ENCODE results near the gene PRCC. TPM values are rescaled to one million over a fixed set of nuclear protein-coding genes. Genes with fewer than 3 reads are reported as not detected.

PRCC gene, protein sequence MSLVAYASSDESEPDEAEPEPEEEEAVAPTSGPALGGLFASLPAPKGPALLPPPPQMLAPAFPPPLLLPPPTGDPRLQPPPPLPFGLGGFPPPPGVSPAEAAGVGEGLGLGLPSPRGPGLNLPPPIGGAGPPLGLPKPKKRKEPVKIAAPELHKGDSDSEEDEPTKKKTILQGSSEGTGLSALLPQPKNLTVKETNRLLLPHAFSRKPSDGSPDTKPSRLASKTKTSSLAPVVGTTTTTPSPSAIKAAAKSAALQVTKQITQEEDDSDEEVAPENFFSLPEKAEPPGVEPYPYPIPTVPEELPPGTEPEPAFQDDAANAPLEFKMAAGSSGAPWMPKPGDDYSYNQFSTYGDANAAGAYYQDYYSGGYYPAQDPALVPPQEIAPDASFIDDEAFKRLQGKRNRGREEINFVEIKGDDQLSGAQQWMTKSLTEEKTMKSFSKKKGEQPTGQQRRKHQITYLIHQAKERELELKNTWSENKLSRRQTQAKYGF
- 70.9 TPM for total RNA-seq

DNA sequence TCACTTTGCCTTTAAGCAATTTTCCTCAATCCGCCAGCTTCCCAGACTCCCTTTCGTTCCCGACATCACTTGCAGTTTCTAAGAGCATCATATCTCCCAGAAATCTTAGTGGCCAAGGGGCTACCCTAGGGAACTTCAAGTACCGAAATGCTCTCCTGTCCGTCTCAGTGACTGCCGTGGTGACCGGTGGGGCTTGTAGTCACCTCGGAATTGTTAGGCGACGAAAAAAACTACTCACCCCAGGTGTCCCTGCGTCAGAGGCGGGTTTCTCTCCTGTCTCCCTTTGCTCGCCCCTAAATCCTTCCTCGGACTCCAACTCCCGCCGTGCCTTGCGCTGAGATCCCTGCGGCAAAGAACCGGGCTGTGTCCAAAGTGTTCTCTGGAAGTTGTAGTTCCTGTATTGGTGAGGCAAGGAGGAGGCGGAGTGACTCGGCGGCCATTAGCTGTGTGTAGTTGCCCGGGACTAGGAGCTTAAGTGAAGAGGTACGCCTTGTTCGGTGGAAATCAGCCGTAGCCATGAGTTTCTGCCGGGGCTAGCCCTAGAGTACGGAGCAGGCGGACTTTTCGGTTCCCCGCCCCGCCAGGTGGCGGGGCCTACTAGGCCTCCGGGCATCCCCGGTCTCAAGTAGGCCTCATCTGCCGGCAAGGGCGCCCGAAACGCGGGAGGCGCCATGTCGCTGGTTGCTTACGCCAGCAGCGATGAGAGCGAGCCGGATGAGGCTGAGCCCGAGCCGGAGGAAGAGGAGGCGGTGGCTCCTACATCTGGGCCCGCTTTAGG, at the start of gene PRCC:
TSS of gene PRCC (plus strand) at position 435 of the 778 bp plus-strand sequence. CDS start at position 672, 237 bp downstream.
- peak; percentile 98 for DNase-seq (ENCODE audit: low spot score)

DNA sequence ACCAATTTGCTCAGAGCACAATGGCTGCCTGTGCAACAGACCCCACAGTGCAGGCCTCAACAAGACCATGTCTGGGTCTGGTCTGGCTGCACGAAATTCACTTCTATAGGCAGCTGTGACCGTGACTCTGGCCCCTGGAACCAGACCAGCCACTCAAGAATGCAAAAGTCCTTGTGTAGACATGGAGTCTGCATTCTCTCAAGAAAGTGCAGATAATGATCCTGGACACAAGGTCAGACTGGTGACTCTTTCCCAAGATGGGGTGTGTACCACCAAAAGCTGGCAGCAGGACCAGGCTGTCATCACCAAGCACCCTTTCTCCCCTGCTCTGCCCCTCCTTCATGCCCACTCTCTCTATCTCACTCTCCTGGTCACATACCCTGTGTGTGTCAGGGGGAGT, 46.2 kb upstream of the PRCC start:
- no peak for DNase-seq (ENCODE audit: low spot score)

DNA sequence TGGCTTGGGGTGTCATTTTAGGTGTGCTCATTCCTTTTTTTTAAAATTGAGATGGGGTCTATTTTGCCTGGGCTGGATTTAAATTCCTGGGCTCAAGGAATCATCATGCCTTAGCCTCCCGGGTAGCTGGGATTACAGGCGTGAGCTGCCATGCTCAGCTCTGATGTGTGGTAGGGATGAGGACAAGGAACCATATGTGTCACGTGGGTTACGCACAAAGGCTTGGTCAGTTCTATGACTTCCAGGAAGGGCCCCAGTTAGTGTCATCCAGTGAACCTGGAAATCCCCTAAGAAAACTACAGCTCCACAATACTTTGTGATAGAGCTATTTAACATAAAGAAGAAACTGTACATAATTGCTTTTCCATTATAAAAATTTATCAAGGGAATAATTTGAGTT, 45.8 kb upstream of the PRCC start:
- DNase-seq (ENCODE audit: low spot score), result no peak

DNA sequence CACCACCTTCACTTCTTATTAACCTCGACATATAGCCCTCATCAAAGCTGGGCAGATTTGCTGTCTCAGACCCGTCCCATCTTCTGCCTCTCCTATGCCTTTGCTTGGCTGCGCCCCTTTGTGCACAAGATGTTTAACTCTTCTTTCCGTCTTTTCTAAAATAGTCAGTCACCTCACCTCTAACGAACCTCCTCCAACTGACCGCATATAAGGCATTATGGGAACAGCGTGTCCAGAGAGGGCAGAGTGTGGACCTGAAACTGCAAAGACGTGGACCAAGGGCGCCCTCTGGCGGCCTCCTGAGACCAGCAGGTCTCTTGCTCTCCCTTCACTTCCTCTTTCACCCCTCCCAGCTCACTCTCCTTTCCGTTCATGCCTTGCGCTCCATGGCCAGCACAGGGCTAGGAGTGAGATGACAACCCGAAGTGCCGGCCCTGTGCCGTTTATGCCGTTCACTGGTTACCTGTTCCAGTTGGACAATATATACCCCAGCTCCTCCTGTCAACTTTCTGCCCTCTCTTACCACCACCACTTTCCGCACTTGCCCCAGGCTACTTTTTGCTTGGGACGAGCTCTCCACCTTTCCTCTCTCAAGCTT, 41.6 kb upstream of the PRCC start:
- peak; percentile 90 for DNase-seq (ENCODE audit: low spot score)

DNA sequence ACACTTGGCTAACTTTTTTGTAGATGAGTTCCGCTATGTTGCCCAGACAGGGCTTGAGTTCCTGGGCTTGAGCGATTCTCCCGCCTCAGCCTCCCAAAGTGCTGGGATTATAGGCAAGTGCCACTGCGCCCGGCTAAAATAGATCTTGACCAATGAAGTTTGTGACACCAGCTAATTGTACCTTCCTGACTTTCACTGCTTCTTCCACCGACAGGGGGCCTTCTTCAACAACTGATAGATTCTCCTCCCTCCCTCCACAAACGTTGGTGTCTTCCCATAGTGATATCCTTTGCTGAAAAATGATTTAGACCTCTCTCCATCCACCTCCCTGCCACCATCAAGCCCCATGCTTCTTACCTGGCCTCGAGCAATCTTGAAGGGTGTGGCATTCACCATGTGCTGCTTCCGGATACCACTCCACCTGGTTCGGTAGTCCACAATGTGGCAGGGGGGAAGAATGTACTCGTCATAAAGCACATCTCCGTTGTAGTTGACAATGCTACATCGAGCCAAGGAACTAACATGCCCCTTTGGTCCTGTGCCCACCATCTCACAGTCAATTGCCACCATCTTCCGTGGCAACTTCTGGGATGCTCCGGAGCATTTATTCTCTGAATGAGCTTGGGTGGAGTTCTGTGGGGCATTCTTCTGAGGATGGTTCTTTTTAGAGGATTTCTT, 40.6 kb upstream of the PRCC start:
- no peak for DNase-seq (ENCODE audit: low spot score)

DNA sequence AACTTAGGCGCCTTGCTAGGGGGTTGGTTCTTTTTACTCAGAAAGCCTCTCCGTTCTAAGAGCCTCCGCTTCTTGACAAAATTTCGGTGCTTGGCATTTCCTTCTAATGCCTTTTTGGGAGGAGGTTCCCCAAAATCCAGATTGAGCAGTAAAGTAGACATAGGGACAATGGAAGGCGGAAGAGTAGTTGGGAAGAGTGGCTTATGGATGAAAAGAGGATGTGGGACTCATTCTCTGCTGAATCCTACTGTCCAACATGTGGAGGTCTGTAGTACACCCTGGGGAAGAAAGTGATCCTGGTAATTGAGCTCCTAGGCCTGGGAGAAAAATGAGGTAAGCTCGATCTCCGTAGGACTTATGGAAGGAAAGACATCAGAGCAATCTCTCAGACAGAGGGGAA, 39.8 kb upstream of the PRCC start:
- no peak for DNase-seq (ENCODE audit: low spot score)

DNA sequence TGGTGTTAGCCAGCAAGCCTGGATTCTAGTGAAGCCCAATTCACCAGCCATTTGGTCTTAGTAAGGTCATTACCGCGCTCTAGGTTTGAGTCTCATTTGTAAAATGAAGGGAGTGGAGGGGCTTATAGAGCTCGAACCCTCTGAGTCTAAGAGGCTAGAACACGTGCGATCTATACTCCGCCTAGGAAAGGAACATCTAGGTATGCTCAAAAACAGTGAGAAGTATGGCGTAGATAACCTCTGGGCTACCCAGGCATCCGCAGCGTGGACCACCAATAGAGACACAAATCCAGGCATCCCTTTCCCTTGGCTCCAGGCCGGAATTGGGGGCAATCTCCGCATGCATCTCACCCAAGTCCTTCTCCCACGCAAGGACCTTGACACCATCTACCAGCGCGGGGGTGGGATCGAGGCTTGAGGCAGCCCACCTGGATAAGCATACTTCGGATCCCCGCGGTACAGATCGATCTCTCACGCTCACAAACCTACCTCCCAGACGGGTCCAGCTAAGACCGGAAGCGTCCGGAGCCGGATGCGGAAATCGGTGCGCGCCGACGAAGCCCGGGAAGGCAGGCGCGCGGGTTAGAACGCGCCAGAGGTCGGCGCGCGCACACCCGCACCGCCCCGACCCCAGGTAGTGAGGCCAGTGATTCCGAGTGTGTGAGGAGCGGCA, 39.3 kb upstream of the PRCC start, which contains the start of gene METTL25B:
TSS of gene METTL25B (plus strand) at position 544 of the 673 bp plus-strand sequence. CDS start 636 bp downstream, outside the sequence.
- peak; percentile 90 for DNase-seq (ENCODE audit: low spot score)

DNA sequence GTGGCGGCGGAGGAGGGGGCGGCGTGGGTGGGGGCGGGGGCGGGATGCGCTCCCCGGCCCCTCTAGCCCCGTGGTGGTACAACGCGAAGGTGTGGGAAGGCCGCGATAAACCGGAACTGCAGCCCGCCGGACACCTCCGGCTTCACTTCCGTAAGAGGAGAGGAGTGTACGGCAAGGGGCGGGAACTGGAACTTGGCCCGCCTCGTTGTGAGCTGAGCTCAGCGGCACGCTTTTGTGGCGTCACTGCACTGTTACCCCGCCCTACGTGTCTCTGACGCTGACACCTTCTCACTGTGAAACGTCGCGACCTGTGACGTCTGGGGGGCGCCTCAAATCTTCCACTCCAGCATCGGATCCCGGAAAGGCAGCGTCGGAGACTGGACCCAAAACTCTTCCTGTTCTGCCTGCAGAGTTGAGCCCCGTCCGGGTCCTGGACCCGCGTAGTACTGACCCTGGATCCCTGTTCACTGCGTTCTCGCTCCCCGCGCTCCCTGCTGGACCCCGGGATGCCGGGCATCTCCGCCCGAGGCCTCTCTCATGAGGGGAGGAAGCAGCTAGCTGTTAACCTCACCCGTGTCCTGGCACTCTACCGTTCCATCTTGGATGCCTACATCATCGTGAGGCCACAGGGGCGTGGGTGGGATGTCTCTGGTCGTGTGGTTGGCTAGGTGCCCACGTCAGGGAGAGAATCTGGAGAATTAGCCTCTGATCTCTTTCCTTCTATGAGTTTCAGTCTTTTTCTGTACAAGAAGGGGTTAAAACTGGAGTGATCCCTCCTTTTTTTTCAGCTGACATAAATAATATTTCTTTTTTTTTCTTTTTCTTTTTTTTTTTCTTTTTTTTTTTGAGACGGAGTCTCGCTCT, 38.5 kb upstream of the PRCC start, which contains the start of gene ISG20L2:
TSS of gene ISG20L2 (minus strand) at position 168 of the 864 bp plus-strand sequence. CDS start 1,114 bp downstream, outside the sequence.
- peak; percentile 97 for DNase-seq (ENCODE audit: low spot score)

DNA sequence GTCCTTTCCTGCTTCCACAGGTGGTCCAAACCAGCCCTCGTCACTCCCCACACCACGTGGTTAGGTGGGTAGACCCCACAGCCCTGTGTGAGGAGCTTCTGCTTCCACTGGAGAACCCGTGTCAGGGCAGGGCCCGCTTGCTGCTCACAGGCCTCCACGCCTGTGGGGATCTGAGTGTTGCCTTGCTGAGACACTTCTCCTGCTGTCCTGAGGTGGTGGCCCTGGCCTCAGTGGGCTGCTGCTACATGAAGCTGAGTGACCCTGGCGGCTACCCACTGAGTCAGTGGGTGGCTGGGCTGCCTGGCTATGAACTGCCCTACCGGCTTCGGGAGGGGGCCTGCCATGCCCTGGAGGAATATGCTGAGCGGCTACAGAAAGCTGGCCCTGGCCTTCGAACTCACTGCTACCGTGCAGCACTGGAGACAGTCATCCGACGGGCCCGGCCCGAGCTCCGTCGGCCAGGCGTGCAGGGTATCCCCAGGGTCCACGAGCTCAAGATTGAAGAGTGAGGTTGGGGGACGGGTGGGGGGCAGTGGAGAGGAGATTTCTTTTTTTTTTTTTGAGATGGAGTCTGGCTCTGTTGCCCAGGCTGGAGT, 33.2 kb upstream of the PRCC start:
- DNase-seq (ENCODE audit: low spot score), result no peak

DNA sequence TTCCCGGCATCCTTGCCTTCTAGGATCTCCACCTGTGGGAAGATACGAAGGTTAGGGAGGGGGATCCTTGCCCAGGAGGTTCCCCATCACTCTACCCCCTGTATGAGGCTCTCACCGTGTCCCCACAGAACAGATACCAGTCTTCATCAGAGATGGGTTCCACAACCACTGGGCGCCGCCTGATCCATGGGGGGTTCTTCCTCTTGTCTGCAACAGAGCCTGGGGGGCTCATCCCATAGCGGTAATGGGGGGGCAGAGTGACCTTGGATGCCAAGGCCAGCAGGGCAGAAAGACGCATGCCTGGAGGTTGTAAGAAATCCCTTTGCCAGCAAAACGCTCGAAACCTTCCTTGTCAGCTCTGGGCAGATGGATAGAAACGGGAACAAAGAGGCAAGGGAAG, 28.9 kb upstream of the PRCC start:
- DNase-seq (ENCODE audit: low spot score), result no peak

DNA sequence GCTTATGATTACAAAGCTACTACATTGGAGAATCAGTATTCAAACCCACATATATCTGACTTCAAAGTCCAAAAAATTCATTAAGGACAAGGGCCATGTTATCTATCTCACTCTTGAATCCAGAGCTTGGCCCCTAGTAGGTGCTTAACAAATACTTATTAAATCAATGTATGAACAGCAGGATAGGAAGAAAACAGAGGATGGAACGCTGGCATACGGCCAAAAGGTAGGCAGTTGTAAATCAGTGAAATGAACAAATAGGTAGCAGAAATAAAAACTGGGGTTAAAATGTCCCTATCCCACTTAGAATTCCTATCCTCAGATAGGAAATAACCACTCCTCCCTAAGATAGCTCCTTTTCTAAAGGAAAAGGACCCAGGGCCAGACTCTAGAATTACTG, 28.4 kb upstream of the PRCC start:
- no peak for DNase-seq (ENCODE audit: low spot score)

DNA sequence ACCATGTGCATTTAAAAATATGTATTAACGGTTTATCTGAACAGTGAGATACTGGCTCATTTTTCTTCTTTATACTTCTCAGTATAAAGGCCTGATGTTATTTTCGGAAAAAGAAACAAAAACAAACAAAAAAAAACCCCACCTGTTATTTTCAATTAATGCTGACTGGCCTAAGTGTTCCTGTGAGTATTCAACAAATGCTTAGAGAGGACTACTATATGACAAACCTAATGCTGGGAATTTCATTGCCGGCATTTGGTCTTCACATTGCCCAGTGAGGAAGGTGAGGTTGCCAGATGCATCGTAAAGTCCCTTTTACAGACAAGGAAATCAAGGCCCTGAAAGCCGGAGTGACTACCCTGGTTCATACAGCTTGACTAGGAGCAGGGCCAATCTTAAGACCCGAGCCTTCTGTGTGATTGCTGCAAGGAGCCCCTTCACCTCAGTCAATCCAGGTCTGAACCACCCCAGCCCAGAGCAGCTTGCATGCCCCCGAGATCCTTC, 27.0 kb upstream of the PRCC start:
- no peak for DNase-seq (ENCODE audit: low spot score)

DNA sequence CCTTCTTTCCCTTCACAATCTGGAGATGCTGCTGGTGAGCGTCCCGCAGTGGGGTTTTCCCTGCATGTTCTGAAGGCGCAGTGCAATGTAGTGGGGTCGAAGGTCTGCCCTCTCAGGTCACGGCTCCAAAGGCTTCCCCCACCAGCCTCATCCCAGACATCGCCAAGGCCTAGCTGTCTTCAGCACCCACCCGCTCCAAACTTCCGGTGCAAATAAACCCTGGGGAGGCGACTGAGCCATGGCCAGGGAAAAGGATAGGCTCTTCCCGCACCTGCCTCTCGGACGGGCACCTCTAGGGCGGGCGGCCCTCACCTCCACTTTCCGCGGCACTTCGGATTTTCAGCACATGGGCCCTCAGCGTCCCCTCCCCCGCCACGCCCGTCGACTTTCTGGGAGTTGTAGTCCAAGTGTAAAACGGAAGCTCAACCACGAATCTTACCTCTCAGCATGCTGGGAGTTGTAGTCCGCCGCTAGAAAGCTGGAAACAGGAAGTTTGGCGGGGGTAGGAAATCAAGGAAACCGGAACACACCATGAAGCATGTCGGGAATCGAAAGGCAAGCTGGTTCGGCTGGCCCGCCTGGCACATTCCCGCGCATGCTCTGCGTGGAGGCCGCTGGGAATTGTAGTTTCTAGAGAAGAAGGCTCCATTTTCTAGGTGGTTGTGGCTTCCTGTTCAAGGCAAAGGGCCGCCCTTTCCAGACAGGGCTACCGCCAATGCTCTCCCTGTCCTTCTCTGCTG, 26.4 kb upstream of the PRCC start, which contains the start of gene MRPL24:
TSS of gene MRPL24 (minus strand) at position 348 of the 740 bp plus-strand sequence. CDS start 2,384 bp downstream, outside the sequence.
- peak; percentile 98 for DNase-seq (ENCODE audit: low spot score)

DNA sequence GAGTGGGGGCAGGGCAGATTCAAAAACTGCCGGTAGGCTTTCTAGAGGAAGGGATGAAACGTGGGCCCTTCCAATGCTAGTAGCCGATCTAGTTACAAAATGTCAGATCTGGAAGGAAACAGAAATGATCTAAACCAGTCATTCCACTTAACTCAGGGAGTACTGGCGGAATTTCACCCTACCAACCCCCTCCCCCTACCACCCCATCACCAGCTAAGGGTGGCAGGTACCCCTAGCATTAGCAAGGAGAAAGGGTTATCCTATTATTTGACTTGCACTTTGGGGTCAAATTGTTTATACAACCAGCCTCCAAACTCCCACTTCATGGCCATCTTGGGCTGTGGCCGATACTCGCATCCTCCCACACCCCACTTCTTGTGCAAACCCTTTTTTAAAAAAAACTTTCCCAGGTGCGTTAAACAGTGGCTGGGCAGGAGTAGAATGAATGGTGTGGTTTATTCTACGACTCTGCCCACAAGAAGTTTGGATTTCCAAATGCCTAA, 25.8 kb upstream of the PRCC start:
- no peak for DNase-seq (ENCODE audit: low spot score)

DNA sequence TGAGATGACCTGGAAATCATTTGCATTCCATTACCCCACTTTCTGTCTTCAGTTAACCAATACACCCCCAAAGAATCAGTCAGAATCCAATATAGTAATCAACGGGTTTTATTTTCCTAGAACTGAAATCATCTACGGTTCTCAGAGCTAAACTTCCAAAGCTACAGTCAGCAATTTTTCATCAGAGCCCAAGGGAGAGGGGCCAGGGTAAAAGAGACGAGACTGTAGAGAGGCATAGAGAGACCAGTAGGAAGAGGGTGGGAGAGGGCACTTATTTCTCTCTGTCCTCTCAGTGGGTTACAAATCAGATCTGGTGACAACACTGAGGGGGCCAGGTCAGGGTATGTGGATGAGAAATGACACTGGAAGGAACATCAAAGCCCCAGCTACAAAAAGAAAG, 25.3 kb upstream of the PRCC start:
- DNase-seq (ENCODE audit: low spot score), result no peak

DNA sequence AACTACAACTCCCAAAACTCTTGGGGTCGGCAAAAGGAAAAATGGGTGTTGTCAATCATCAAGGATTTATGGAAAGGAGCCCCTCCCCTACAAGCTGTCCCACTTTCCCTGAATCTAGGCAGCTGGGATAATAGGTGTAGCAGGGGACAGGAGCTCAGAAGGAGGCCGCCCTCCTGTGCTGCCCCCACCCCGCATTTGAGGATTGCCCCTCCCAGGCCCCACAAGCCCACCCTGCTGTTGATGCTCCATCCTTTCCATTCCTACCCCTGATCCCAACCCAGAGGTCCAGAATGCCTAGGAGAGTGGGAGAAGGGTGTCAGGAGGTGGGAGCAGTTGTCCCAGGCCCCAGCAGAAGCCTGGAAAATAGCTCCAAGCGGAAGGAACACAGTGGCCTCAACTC, 24.5 kb upstream of the PRCC start:
- no peak for DNase-seq (ENCODE audit: low spot score)

DNA sequence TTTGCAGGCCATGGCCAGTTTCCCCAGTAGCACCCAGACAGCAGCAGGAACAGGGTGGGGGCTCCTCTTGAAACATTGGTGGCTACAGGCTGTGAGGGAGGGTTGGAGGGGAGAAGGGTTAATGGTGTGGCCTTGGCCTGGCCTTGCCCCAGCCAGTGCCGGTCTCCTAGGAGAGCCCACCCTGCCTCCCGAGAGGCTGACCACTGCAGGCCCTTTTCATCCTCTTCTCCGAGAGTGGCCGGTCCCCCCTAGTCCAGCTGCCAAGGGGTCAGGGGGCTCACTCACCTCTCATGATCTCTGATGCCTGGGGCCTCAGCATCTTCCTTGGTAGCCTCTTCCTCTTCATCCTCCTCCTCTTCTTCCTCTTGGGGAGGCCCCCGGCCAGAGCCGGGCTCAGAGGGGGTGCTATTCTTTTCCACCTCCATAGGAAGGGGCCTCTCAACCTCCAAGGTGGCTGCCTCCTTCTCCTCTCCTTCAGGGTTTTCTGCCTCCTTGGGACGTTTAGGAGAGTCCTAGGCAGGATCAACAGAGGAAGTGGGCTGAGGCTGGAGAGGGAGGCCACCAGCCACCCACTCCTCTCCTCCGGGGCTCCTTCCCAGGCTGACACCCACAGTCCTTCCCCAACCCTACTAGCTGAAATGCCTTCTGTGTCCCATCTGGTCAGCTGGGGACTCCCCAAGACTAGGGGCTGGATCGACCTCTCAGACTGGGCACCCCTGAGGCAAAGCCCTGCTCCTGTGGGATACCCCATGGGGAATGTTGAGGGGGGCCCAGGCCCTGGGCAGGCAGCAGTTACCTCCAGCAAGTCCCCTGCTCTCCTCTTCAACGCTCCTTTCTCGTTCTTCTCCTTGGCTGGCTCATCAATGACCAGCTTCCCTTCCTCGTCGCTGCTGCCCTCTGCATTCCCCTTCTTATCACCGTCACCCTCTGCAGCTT, 23.7 kb upstream of the PRCC start:
- DNase-seq (ENCODE audit: low spot score), result no peak

Measured in ureter (tissue), 1 donor.